Testis (tissue), 3 donors: ENCODE measurements around the gene SELENOI. TPM values are rescaled to one million over a fixed set of nuclear protein-coding genes. Genes with fewer than 3 reads are reported as not detected.
"Not testable (repeated sequence)": the region's sequence is repeated elsewhere in the genome, so short reads cannot be mapped to it uniquely, and the experiment has no call there.

Source experiments
- DNase-seq: peaks from one replicate; pipeline ENCODE4 v3.0.0-alpha.2; 2019
- H3K27ac ChIP-seq, 2 donors: fragments of 200-600 bp; sonication (generic); one replicate each; pipeline ENCODE4 v1.5.1; 2019
- H3K27me3 ChIP-seq: fragments of 200-600 bp; sonication (generic); one replicate; pipeline ENCODE4 v1.5.1; 2019
- H3K36me3 ChIP-seq: fragments of 200-600 bp; sonication (generic); one replicate; pipeline ENCODE4 v1.5.1; 2017; ENCODE audit warnings: low read depth; ENCODE audit errors: missing control alignments
- H3K4me1 ChIP-seq: fragments of 200-600 bp; sonication (generic); one replicate; pipeline ENCODE4 v1.5.1; 2019
- H3K4me3 ChIP-seq, 2 donors: fragments of 200-600 bp; sonication (generic); one replicate each; pipeline ENCODE4 v1.5.1; 2017 to 2019
- H3K9me3 ChIP-seq: fragments of 200-600 bp; sonication (generic); one replicate; pipeline ENCODE4 v1.5.1; 2017
- CTCF ChIP-seq, 3 experiments: fragments of 450-650 bp in 2 of 3; fragments of 200-600 bp in 1 of 3; sonication (generic) in 1 of 3; IDR thresholded peaks; one replicate each; pipeline ENCODE4 v1.5.1; 2016 to 2019; ENCODE audit warnings: antibody characterized with exemption in 3 of 3, mild to moderate bottlenecking in 2 of 3, moderate library complexity in 1 of 3
- POLR2A ChIP-seq: fragments of 450-650 bp; IDR thresholded peaks from one replicate; pipeline ENCODE4 v1.6.1; 2017; ENCODE audit warnings: antibody characterized with exemption, mild to moderate bottlenecking, moderate library complexity
- WGBS, 2 donors: methylation state at CpG; one replicate each; pipeline ENCODE4 v1.1.5; 2018; 5-methylcytosine and 5-hydroxymethylcytosine counted together
- intact Hi-C: fragments of 100-400 bp; cut with DNase I; formaldehyde crosslinking; loops from one replicate; pipeline ENCODE4 v1.15.1; 2023; ENCODE audit warnings: low total_unique reads
- polyA plus RNA-seq: library from polyadenylated mRNA; stranded (reverse); fragments of 350-450 nt; fragmentation: Illumina TruSeq; extraction: RNeasy Lipid Tissue Mini Kit (QIAGEN cat#74804); gene quantifications from one replicate; pipeline ENCODE4 v1.2.3, GENCODE V29; 2014; ENCODE audit warnings: low read depth, low replicate concordance; ENCODE audit not compliant: insufficient read depth
- total RNA-seq, 2 donors: library from RNA; depleted of rRNA; stranded (reverse); fragments of >200 nt; gene quantifications; one replicate each; pipeline ENCODE4 v1.2.3, GENCODE V29; 2016

SELENOI gene
- total and polyA plus RNA-seq, 3 donors from 2014 or later: 8.7 to 26.7 (median 23.8) TPM

DNA sequence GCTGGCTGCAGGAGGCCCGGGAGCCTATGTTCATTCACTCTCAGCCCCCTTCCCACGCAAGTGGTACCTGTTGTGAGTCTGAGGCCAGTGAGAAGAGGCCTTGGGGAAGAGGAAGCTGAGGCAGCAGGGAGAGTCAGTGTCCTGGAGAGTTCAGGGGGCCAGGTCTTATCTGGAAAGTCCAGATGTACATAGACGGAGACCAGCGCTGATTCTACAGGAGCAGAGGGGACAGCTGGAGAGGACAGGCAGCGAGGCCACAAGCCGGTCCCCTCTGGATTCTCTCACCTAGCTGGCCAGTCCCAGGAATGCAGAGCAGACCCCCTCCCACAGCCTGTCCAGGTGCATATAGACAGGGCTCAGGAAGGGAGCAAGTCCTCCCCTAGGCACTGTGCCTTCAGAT is 29.1 kb upstream of the SELENOI start:
- no peak for DNase-seq
- intact Hi-C loops: no loop called here
- WGBS, 2 donors: 85 to 86% methylated on average over 6 of the region's 6 CpGs
- H3K36me3 ChIP-seq: no peaks in the 10 kb centered on the region
- no peaks in the 10 kb centered on the region for H3K9me3 ChIP-seq
- H3K27ac ChIP-seq: no peak overlapping the region
- H3K4me1 ChIP-seq: no peaks in the 10 kb centered on the region
- no peaks in the 10 kb centered on the region for H3K27me3 ChIP-seq
- no peak for TF ChIP-seq CTCF (IDR thresholded peaks at IDR 0.05)
- no peak overlapping the region for H3K4me3 ChIP-seq

GRCh38 chr2:26317377-26318105 is 28.4 kb upstream of the SELENOI start:
- Histone ChIP-seq H3K4me3 (no peak overlapping the region), H3K4me1 (no peaks in the 10 kb centered on the region), H3K27ac (no peak overlapping the region), H3K36me3 (no peaks in the 10 kb centered on the region), H3K27me3 (no peaks in the 10 kb centered on the region), H3K9me3 (no peaks in the 10 kb centered on the region)
- no peak for DNase-seq
- TF ChIP-seq POLR2A (no peak), CTCF (IDR thresholded peaks at IDR 0.05) (no peak)
- intact Hi-C loops: no loop called here
- WGBS, 2 donors: 89% methylated on average over 8 of the region's 8 CpGs

GRCh38 chr2:26318950-26319349 is 27.0 kb upstream of the SELENOI start:
- Histone ChIP-seq H3K9me3 (no peaks in the 10 kb centered on the region), H3K4me3 (no peak overlapping the region), H3K36me3 (no peaks in the 10 kb centered on the region), H3K4me1 (no peaks in the 10 kb centered on the region), H3K27ac (no peak overlapping the region), H3K27me3 (no peaks in the 10 kb centered on the region)
- WGBS, 2 donors: 70 to 80% methylated on average over 6 of the region's 6 CpGs
- TF ChIP-seq POLR2A: no peak
- TF ChIP-seq CTCF (IDR thresholded peaks at IDR 0.05): no peak
- intact Hi-C loops: no loop called here
- no peak for DNase-seq

GRCh38 chr2:26324479-26324878 is 21.5 kb upstream of the SELENOI start:
- intact Hi-C loops, H3K4me1 ChIP-seq, H3K27me3 ChIP-seq, DNase-seq, H3K27ac ChIP-seq, H3K4me3 ChIP-seq, H3K36me3 ChIP-seq, H3K9me3 ChIP-seq: not testable (repeated sequence)

DNA sequence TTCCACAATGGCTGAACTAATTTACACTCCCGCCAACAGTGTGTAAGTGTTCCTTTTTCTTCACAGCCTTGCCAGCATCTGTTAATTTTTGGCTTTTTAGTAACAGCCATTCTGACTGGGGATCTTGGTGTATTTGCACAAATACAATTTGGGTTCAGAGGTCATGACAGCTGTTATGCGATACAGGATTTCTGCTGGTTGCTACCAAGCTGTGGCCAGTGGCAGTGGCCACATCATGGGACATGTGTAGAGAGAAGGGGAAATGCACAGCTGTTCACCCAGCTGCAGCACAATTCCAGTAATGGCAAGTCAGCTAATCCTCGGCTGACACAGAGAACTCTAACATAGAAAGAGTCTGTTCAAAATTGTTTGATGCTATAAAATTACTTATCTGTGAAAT is 21.0 kb upstream of the SELENOI start:
- Histone ChIP-seq H3K36me3 (no peaks in the 10 kb centered on the region), H3K9me3 (no peaks in the 10 kb centered on the region), H3K4me1 (no peaks in the 10 kb centered on the region), H3K27me3 (no peaks in the 10 kb centered on the region), H3K4me3 (no peak overlapping the region), H3K27ac (no peak overlapping the region)
- 70 to 89% methylated on average over 3 of the region's 3 CpGs for WGBS, 2 donors
- no peak for DNase-seq
- TF ChIP-seq POLR2A (no peak), CTCF (IDR thresholded peaks at IDR 0.05) (no peak)
- intact Hi-C loops: no loop called here
